K562 (cell line): ENCODE data around the gene BAD. TPM values are rescaled to one million over a fixed set of nuclear protein-coding genes. Genes with fewer than 3 reads are reported as not detected.

Experiments
- ELF2 ChIP-seq: fragments of 250-450 bp; sonication (Bioruptor Pico); IDR thresholded peaks from 2 replicates; pipeline ENCODE4 v1.5.0; 2021; ENCODE audit warnings: mild to moderate bottlenecking
- ESRRA ChIP-seq: fragments of 450-650 bp; IDR thresholded peaks from 2 replicates; pipeline ENCODE4 v1.6.1; 2014; ENCODE audit warnings: low read depth, mild to moderate bottlenecking, moderate library complexity, borderline replicate concordance
- HDAC1 ChIP-seq, 2 experiments: fragments of 450-650 bp; IDR thresholded peaks; 2 replicates each; pipeline ENCODE4 v1.6.1; 2016 to 2017; ENCODE audit warnings: inconsistent platforms in 1 of 2, mild to moderate bottlenecking in 1 of 2, moderate library complexity in 1 of 2
- TBP ChIP-seq: optimal IDR thresholded peaks from 2 replicates; pipeline ENCODE3; 2011; ENCODE audit warnings: low read depth, low read length, improper control_type of control experiment
- YY1 ChIP-seq, 3 experiments: IDR thresholded peaks; 2 replicates each; pipeline ENCODE4 v1.6.1; 2011; ENCODE audit warnings: low read length in 2 of 3, mild to moderate bottlenecking in 2 of 3, moderate library complexity in 2 of 3, borderline replicate concordance in 1 of 3, control low read depth in 1 of 3, low read depth in 1 of 3; ENCODE audit not compliant: insufficient read depth in 3 of 3, insufficient replicate concordance in 2 of 3, control insufficient read depth in 1 of 3, insufficient read length in 1 of 3; ENCODE audit errors: extremely low read depth in 1 of 3
- polyA plus RNA-seq, 8 experiments: library from polyadenylated mRNA; depleted of rRNA in 4 of 8; stranded (reverse) in 5 of 8; unstranded in 3 of 8; fragments of >200 nt; fragmentation: Nextera tagmentation in 2 of 8; fragmentation: Illumina TruSeq in 1 of 8; extraction: Ambion mirVana in 2 of 8; extraction: Trizol in 1 of 8; gene quantifications; 2 replicates each; pipeline versions ENCODE4 v1.2.1 to v1.2.3, GENCODE V29; 2011 to 2014; ENCODE audit warnings: inconsistent platforms in 1 of 8, missing spikeins in 1 of 8
- total RNA-seq, 7 experiments: library from RNA; depleted of rRNA in 6 of 7; stranded (reverse); fragments of >200 nt in 6 of 7; fragmentation: Illumina TruSeq in 2 of 7; extraction: Trizol in 2 of 7; gene quantifications; 2 replicates each; pipeline versions ENCODE4 v1.2.1 to v1.2.3, GENCODE V29; 2011 to 2021; ENCODE audit warnings: low replicate concordance in 1 of 7
- TF ChIP-seq, protein P1 (sequence below): sonication (generic); formaldehyde crosslinking; IDR thresholded peaks from 2 replicates; pipeline ENCODE4 v1.8.1; 2023; ENCODE audit warnings: mild to moderate bottlenecking, missing genetic modification reagents, moderate library complexity
- TF ChIP-seq, protein P2 (sequence below), 3 experiments: fragments of 200-800 bp in 1 of 3; fragments of 250-450 bp in 1 of 3; fragments of 450-650 bp in 1 of 3; sonication (Bioruptor Pico) in 1 of 3; sonication (Bioruptor generic) in 1 of 3; formaldehyde crosslinking in 1 of 3; IDR thresholded peaks; 2 replicates each; pipeline versions ENCODE4 v1.6.1 to v1.8.0; 2016 to 2022; ENCODE audit warnings: mild to moderate bottlenecking in 2 of 3, missing genetic modification characterization in 2 of 3, missing compliant biosample characterization in 1 of 3, moderate library complexity in 1 of 3

BAD gene
- total and polyA plus RNA-seq, 9 of the 15 experiments (the other 6 are each of a cell fraction or from before 2014, with no cell fraction given): 0.61 to 45.6 (median 11.8) TPM

- TF ChIP-seq, protein P1, sequence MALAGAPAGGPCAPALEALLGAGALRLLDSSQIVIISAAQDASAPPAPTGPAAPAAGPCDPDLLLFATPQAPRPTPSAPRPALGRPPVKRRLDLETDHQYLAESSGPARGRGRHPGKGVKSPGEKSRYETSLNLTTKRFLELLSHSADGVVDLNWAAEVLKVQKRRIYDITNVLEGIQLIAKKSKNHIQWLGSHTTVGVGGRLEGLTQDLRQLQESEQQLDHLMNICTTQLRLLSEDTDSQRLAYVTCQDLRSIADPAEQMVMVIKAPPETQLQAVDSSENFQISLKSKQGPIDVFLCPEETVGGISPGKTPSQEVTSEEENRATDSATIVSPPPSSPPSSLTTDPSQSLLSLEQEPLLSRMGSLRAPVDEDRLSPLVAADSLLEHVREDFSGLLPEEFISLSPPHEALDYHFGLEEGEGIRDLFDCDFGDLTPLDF (CRISPR knock-in tag): peak; percentile 66
- TF ChIP-seq ELF2 (CRISPR knock-in tag) (peak; percentile 68), ESRRA (peak; percentile 52; the same call in 1 of the 2 replicates), YY1 (IDR thresholded peaks at IDR 0.05; ENCODE audit: borderline replicate concordance in 1 of 3, control insufficient read depth in 1 of 3, extremely low read depth in 1 of 3, insufficient read depth in 3 of 3, insufficient read length in 1 of 3, insufficient replicate concordance in 2 of 3, low read depth in 1 of 3, low read length in 2 of 3) (peak in 2 of 3 experiments; percentile 30 to 40), HDAC1 (IDR thresholded peaks at IDR 0.05) (0 out of 4 replicates have a peak, but pooled peaks of 1 of the 2 experiments have one; percentile 28), TBP (peak; percentile 50)
- TF ChIP-seq, protein P2, sequence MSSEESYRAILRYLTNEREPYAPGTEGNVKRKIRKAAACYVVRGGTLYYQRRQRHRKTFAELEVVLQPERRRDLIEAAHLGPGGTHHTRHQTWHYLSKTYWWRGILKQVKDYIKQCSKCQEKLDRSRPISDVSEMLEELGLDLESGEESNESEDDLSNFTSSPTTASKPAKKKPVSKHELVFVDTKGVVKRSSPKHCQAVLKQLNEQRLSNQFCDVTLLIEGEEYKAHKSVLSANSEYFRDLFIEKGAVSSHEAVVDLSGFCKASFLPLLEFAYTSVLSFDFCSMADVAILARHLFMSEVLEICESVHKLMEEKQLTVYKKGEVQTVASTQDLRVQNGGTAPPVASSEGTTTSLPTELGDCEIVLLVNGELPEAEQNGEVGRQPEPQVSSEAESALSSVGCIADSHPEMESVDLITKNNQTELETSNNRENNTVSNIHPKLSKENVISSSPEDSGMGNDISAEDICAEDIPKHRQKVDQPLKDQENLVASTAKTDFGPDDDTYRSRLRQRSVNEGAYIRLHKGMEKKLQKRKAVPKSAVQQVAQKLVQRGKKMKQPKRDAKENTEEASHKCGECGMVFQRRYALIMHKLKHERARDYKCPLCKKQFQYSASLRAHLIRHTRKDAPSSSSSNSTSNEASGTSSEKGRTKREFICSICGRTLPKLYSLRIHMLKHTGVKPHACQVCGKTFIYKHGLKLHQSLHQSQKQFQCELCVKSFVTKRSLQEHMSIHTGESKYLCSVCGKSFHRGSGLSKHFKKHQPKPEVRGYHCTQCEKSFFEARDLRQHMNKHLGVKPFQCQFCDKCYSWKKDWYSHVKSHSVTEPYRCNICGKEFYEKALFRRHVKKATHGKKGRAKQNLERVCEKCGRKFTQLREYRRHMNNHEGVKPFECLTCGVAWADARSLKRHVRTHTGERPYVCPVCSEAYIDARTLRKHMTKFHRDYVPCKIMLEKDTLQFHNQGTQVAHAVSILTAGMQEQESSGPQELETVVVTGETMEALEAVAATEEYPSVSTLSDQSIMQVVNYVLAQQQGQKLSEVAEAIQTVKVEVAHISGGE (CRISPR knock-in tag; IDR thresholded peaks at IDR 0.05): peak; percentile 86 to 97 (median 94); a peak in 5 of 6 replicates
Measured at GRCh38 chr11:64225608-64226506, 58.6 kb downstream of the BAD start, which contains the start of the genes NUDT22 and TRPT1 (continued).
